MM.1S (cell line): ENCODE measurements around the gene UTF1.
A peak's percentile ranks its signal among the peaks of the same experiment; 100 is the strongest.

Experiments
- DNase-seq: peaks from one replicate; pipeline ENCODE4 v3.0.0-alpha.2; 2015
- H2AFZ ChIP-seq: fragments of 300-600 bp; sonication (generic); 2 replicates; pipeline ENCODE4 v1.6.0; 2016; ENCODE audit warnings: antibody characterized with exemption, low read length
- H3F3A ChIP-seq: fragments of 300-600 bp; sonication (generic); 2 replicates; pipeline ENCODE4 v1.6.1; 2016; ENCODE audit warnings: mild to moderate bottlenecking, antibody characterized with exemption, low read length, moderate library complexity, mixed read lengths; ENCODE audit not compliant: insufficient read depth
- H3K27ac ChIP-seq: fragments of 300-600 bp; sonication (generic); 2 replicates; pipeline ENCODE4 v1.5.1; 2016; ENCODE audit warnings: mild to moderate bottlenecking, low read length
- H3K27me3 ChIP-seq: fragments of 300-600 bp; sonication (generic); replicated peaks from 2 replicates; pipeline ENCODE4 v1.6.0; 2016; ENCODE audit warnings: low read length; ENCODE audit not compliant: insufficient read depth
- H3K36me3 ChIP-seq: fragments of 300-600 bp; sonication (generic); replicated peaks from 2 replicates; pipeline ENCODE4 v1.6.1; 2016; ENCODE audit warnings: mild to moderate bottlenecking, low read length, mixed read lengths; ENCODE audit not compliant: insufficient read depth
- H3K4me1 ChIP-seq: fragments of 300-600 bp; sonication (generic); 2 replicates; pipeline ENCODE4 v1.6.1; 2016; ENCODE audit warnings: low read length, mixed read lengths
- H3K4me2 ChIP-seq: fragments of 300-600 bp; sonication (generic); 2 replicates; pipeline ENCODE4 v1.6.0; 2016; ENCODE audit warnings: low read depth, low read length
- H3K4me3 ChIP-seq: fragments of 300-600 bp; sonication (generic); 2 replicates; pipeline ENCODE4 v1.5.1; 2016; ENCODE audit warnings: low read length, mixed read lengths
- H3K79me2 ChIP-seq: fragments of 300-600 bp; sonication (generic); 2 replicates; pipeline ENCODE4 v1.6.1; 2016; ENCODE audit warnings: mixed run types, low read length, mixed read lengths
- H3K9ac ChIP-seq: fragments of 300-600 bp; sonication (generic); 2 replicates; pipeline ENCODE4 v1.6.1; 2016; ENCODE audit warnings: low read length, mixed read lengths
- H3K9me2 ChIP-seq: fragments of 300-600 bp; sonication (generic); replicated peaks from 2 replicates; pipeline ENCODE4 v1.6.1; 2016; ENCODE audit warnings: mild to moderate bottlenecking, low read length, mixed read lengths; ENCODE audit not compliant: insufficient read depth
- H3K9me3 ChIP-seq: fragments of 300-600 bp; sonication (generic); replicated peaks from 2 replicates; pipeline ENCODE4 v1.6.1; 2016; ENCODE audit warnings: mild to moderate bottlenecking, low read length, mixed read lengths; ENCODE audit not compliant: insufficient read depth
- H4K20me1 ChIP-seq: fragments of 300-600 bp; sonication (generic); 2 replicates; pipeline ENCODE4 v1.6.1; 2016; ENCODE audit warnings: mild to moderate bottlenecking, low read length, moderate library complexity, mixed read lengths; ENCODE audit not compliant: insufficient read depth
- CTCF ChIP-seq: fragments of 300-600 bp; sonication (generic); IDR thresholded peaks from 2 replicates; pipeline ENCODE4 v1.5.1; 2016; ENCODE audit warnings: antibody characterized with exemption, low read length, mixed read lengths
- EZH2 ChIP-seq: fragments of 300-600 bp; sonication (generic); optimal IDR thresholded peaks from 2 replicates; pipeline ENCODE3; 2017; ENCODE audit warnings: low read depth, mild to moderate bottlenecking, antibody characterized with exemption, low read length, mixed read lengths
- EZH2phosphoT487 ChIP-seq: fragments of 300-600 bp; sonication (generic); IDR thresholded peaks from 2 replicates; pipeline ENCODE4 v1.6.1; 2018; ENCODE audit warnings: antibody characterized with exemption, low read length

The UTF1 gene

GRCh38 chr10:133271521-133272300 is 41.7 kb downstream of the UTF1 start:
- no peaks in the 10 kb centered on the region for H3K9me2 ChIP-seq
- no peak overlapping the region for H3K27ac ChIP-seq
- H3F3A ChIP-seq: peaks cover 14% of the 10 kb centered on the region; the same call in 1 of the 2 replicates
- no peaks in the 10 kb centered on the region for H3K9me3 ChIP-seq
- H3K79me2 ChIP-seq: peaks cover 63% of the 10 kb centered on the region
- H4K20me1 ChIP-seq: no peaks in the 10 kb centered on the region
- H3K4me1 ChIP-seq: no peaks in the 10 kb centered on the region
- H2AFZ ChIP-seq: no peak overlapping the region
- H3K27me3 ChIP-seq: no peaks in the 10 kb centered on the region
- TF ChIP-seq EZH2 (no peak), EZH2phosphoT487 (no peak)
- H3K4me3 ChIP-seq: no peak overlapping the region
- no peak overlapping the region for H3K9ac ChIP-seq
- peaks cover 3% of the 10 kb centered on the region for H3K36me3 ChIP-seq
- H3K4me2 ChIP-seq: no peak overlapping the region
- DNase-seq: no peak

GRCh38 chr10:133272301-133272963 is 42.4 kb downstream of the UTF1 start:
- Histone ChIP-seq H3K27ac (no peak overlapping the region), H4K20me1 (no peaks in the 10 kb centered on the region), H3K4me1 (peaks cover 6% of the 10 kb centered on the region), H3K27me3 (no peaks in the 10 kb centered on the region), H3F3A (peaks cover 21% of the 10 kb centered on the region), H3K36me3 (peaks cover 3% of the 10 kb centered on the region), H3K4me3 (no peak overlapping the region), H3K4me2 (no peak overlapping the region), H2AFZ (no peak overlapping the region), H3K9ac (no peak overlapping the region), H3K79me2 (peaks cover 63% of the 10 kb centered on the region), H3K9me3 (no peaks in the 10 kb centered on the region), H3K9me2 (no peaks in the 10 kb centered on the region)
- TF ChIP-seq EZH2phosphoT487 (no peak), CTCF (no peak), EZH2 (no peak)
- DNase-seq: peak; percentile 2

- H3K9me3 ChIP-seq: no peaks in the 10 kb centered on the region
- H3K4me3 ChIP-seq: no peak overlapping the region
- no peak overlapping the region for H2AFZ ChIP-seq
- peaks cover 27% of the 10 kb centered on the region for H3F3A ChIP-seq
- no peaks in the 10 kb centered on the region for H4K20me1 ChIP-seq
- H3K36me3 ChIP-seq: peaks cover 3% of the 10 kb centered on the region
- H3K4me1 ChIP-seq: peaks cover 12% of the 10 kb centered on the region
- no peak overlapping the region for H3K9ac ChIP-seq
- TF ChIP-seq EZH2phosphoT487 (no peak), CTCF (no peak), EZH2 (no peak)
- H3K4me2 ChIP-seq: no peak overlapping the region
- H3K9me2 ChIP-seq: no peaks in the 10 kb centered on the region
- DNase-seq: peak; percentile 0
- no peak overlapping the region for H3K27ac ChIP-seq
- no peaks in the 10 kb centered on the region for H3K27me3 ChIP-seq
- peaks cover 63% of the 10 kb centered on the region for H3K79me2 ChIP-seq
Observed at GRCh38 chr10:133272964-133273420, 43.0 kb downstream of the UTF1 start.
